ENCODE data around the gene PARK7. TPM values are rescaled to one million over a fixed set of nuclear protein-coding genes. Genes with fewer than 3 reads are reported as not detected.

PARK7 gene
- total RNA-seq, 4 donors from 2014 or later = 91.7 to 176 (median 166) TPM

- H3K27me3 ChIP-seq = no peaks in the 10 kb centered on the region
- H3K4me3 ChIP-seq = no peak overlapping the region
- intact Hi-C loops (cut with DNase I; ENCODE audit: low total_unique reads) = no loop called here
- peak overlapping the region; percentile 44 to 71 for H3K27ac ChIP-seq
- no peaks in the 10 kb centered on the region for H3K36me3 ChIP-seq
- peaks cover 0 to 8% of the 10 kb centered on the region in 2 donors for H3K4me1 ChIP-seq
- no peak for DNase-seq
- no peak for TF ChIP-seq POLR2A (IDR thresholded peaks at IDR 0.05)
- TF ChIP-seq, protein P1, sequence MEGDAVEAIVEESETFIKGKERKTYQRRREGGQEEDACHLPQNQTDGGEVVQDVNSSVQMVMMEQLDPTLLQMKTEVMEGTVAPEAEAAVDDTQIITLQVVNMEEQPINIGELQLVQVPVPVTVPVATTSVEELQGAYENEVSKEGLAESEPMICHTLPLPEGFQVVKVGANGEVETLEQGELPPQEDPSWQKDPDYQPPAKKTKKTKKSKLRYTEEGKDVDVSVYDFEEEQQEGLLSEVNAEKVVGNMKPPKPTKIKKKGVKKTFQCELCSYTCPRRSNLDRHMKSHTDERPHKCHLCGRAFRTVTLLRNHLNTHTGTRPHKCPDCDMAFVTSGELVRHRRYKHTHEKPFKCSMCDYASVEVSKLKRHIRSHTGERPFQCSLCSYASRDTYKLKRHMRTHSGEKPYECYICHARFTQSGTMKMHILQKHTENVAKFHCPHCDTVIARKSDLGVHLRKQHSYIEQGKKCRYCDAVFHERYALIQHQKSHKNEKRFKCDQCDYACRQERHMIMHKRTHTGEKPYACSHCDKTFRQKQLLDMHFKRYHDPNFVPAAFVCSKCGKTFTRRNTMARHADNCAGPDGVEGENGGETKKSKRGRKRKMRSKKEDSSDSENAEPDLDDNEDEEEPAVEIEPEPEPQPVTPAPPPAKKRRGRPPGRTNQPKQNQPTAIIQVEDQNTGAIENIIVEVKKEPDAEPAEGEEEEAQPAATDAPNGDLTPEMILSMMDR (IDR thresholded peaks at IDR 0.05) = no peak
- no peaks in the 10 kb centered on the region for H3K9me3 ChIP-seq
These were observed 56.1 kb downstream of the PARK7 start for GRCh38 chr1:8017495-8018197.

- Histone ChIP-seq H3K27ac (peak overlapping the region; percentile 44 to 71), H3K27me3 (no peaks in the 10 kb centered on the region), H3K4me1 (peaks cover 0 to 8% of the 10 kb centered on the region in 2 donors), H3K4me3 (no peak overlapping the region), H3K9me3 (no peaks in the 10 kb centered on the region), H3K36me3 (no peaks in the 10 kb centered on the region)
- no peak for DNase-seq
- intact Hi-C loops (cut with DNase I; ENCODE audit: low total_unique reads) = no loop called here
- TF ChIP-seq, protein P1 (IDR thresholded peaks at IDR 0.05) = no peak
- TF ChIP-seq POLR2A (IDR thresholded peaks at IDR 0.05) = no peak
These were observed 57.1 kb downstream of the PARK7 start for GRCh38 chr1:8018492-8019228.

DNA sequence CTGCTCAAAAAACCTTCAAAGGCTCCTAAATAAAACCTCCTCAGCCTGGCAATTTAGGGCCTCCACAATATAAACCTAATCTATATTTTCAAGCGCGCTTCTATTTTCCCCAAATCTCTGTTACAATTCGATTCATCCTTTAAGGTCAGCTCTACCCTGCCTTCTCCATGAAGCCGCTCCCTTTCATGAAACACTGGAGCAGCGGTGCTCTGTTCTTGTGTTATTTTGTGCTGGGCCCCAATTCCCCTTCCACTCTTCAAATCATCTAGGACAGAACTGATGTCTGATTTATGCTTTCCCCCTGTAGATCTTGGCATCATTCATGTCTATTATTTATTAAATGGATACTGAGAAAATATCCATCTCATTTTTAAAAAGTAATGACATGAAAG is 57.7 kb downstream of the PARK7 start:
- intact Hi-C loops (cut with DNase I; ENCODE audit: low total_unique reads) = no loop called here
- Histone ChIP-seq H3K36me3 (no peaks in the 10 kb centered on the region), H3K4me1 (peaks cover 0 to 8% of the 10 kb centered on the region in 2 donors), H3K27ac (peak overlapping the region in 1 of 2 donors; percentile 71), H3K9me3 (no peaks in the 10 kb centered on the region), H3K4me3 (no peak overlapping the region), H3K27me3 (no peaks in the 10 kb centered on the region)
- TF ChIP-seq, protein P1 (IDR thresholded peaks at IDR 0.05) = no peak
- no peak for TF ChIP-seq POLR2A (IDR thresholded peaks at IDR 0.05)
- DNase-seq = no peak

DNA sequence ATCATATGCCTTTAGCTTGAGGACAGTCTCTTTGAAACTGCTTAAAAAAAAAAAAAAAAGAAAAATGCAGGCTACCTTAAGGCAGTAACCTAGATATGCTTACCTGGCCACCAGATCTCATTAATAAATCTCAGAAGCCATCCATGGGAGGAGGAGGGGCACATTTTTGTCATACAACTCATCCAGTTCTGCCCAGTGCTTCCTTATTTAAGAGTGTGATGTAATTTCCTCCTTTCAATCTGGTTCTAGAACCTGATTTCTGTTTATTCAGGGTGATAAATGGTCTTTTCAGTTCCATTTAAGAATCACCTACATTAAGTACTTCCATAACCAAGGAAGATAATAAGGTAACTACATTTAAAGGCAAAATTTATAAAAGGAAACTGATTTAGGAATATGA is 58.5 kb downstream of the PARK7 start:
- H3K4me3 ChIP-seq = no peak overlapping the region
- intact Hi-C loops (cut with DNase I; ENCODE audit: low total_unique reads) = no loop called here
- no peaks in the 10 kb centered on the region for H3K27me3 ChIP-seq
- H3K4me1 ChIP-seq = peaks cover 0 to 5% of the 10 kb centered on the region in 2 donors
- DNase-seq = no peak
- H3K9me3 ChIP-seq = no peaks in the 10 kb centered on the region
- no peaks in the 10 kb centered on the region for H3K36me3 ChIP-seq
- peak overlapping the region in 1 of 2 donors; percentile 71 for H3K27ac ChIP-seq
- TF ChIP-seq POLR2A (IDR thresholded peaks at IDR 0.05) = no peak

DNA sequence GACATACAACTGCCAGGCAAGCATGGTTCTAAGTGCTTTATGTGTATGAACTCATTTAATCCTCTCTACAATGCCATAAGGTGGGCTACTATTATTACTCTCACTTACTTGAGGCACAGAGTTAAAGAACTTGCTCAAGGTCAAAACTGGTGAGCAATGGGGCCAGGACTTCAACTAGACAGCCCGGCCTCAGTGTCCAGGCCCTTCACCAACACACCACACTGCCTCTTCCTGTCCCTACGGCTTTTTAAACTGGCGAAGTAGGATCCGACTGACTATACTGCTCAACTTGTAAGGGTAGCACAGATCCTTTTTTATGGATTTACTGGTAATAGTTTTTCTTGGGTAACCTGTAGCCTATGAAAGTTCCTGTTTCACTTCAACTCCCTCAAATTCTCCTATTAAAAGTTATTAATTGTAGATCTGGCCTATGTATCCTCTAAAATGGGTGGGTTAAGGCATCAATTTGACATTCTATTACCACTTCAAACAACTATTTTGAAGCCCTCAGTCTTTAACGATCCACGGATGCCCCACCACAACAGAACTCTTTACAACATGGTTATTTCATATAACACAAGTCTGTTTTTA is 60.3 kb downstream of the PARK7 start:
- Histone ChIP-seq H3K36me3 (no peaks in the 10 kb centered on the region), H3K4me3 (peak overlapping the region in 1 of 2 donors; percentile 4), H3K4me1 (no peaks in the 10 kb centered on the region), H3K27me3 (no peaks in the 10 kb centered on the region), H3K9me3 (no peaks in the 10 kb centered on the region), H3K27ac (no peak overlapping the region)
- TF ChIP-seq POLR2A (IDR thresholded peaks at IDR 0.05) = no peak
- TF ChIP-seq, protein P1 (IDR thresholded peaks at IDR 0.05) = no peak
- intact Hi-C loops (cut with DNase I; ENCODE audit: low total_unique reads) = no loop called here
- DNase-seq = no peak

All from uterus (tissue), 4 donors.